A549 (cell line): ENCODE measurements around the gene KLF2. TPM values are rescaled to one million over a fixed set of nuclear protein-coding genes. Genes with fewer than 3 reads are reported as not detected.

Experiments used
- ATAC-seq, 2 experiments: fragments of 200-7000 bp in 1 of 2; fragments of >200 bp in 1 of 2; cut with Nextera tagmentation in 1 of 2; cut with Tn5 transposase in 1 of 2; 3 replicates each; pipeline versions ENCODE4 v1.8.0 to v1.9.1; 2018 to 2020; ENCODE audit warnings: mild to moderate bottlenecking in 1 of 2, moderate library complexity in 1 of 2
- CTCF ChIA-PET: fragments of 300-600 bp; sonication (Branson Sonifier 250); formaldehyde crosslinking; extraction: SDS; loops from one replicate; lab custom pipeline; 2021; ENCODE audit warnings: antibody characterized with exemption, inconsistent platforms; lab: Yijun Ruan, JAX
- POLR2A ChIA-PET: fragments of 350-600 bp; formaldehyde crosslinking; extraction: SDS; loops from one replicate; lab custom pipeline; 2021; ENCODE audit warnings: antibody characterized with exemption, inconsistent platforms; lab: Yijun Ruan, JAX
- DNase-seq, 2 experiments: peaks; one replicate each; pipeline versions ENCODE4 v3.0.0 to v3.0.0-alpha.2; 2011 to 2016; ENCODE audit warnings: low read depth in 1 of 2, low spot score in 1 of 2
- FAIRE-seq: peaks from 2 replicates; lab custom pipeline; 2011; peaks lifted over from hg19 to GRCh38; lab: Jason Lieb, UNC
- H3K27ac ChIP-seq, 2 experiments: fragments of >200 bp; sonication (Bioruptor Twin); formaldehyde crosslinking; 3 replicates each; pipeline ENCODE4 v1.5.1; 2016 to 2017
- H3K4me1 ChIP-seq: fragments of >200 bp; sonication (Bioruptor Twin); formaldehyde crosslinking; 3 replicates; pipeline ENCODE4 v1.6.1; 2016
- H3K4me2 ChIP-seq: fragments of >200 bp; sonication (Bioruptor Twin); formaldehyde crosslinking; 3 replicates; pipeline ENCODE4 v1.6.1; 2016
- H3K4me3 ChIP-seq: fragments of >200 bp; sonication (Bioruptor Twin); formaldehyde crosslinking; 3 replicates; pipeline ENCODE4 v1.5.1; 2016
- H3K9me3 ChIP-seq: fragments of >200 bp; sonication (Bioruptor Twin); formaldehyde crosslinking; 3 replicates; pipeline ENCODE4 v1.6.1; 2016
- BHLHE40 ChIP-seq: IDR thresholded peaks from 2 replicates; pipeline ENCODE4 v1.6.1; 2012; ENCODE audit warnings: low read depth, low read length, inconsistent platforms
- CBX2 ChIP-seq: fragments of 200-600 bp; sonication (generic); IDR thresholded peaks from 2 replicates; pipeline ENCODE4 v1.6.1; 2016; ENCODE audit warnings: low read depth, mild to moderate bottlenecking, borderline replicate concordance
- CHD2 ChIP-seq: fragments of 150-350 bp; IDR thresholded peaks from 2 replicates; pipeline ENCODE4 v1.6.1; 2014; ENCODE audit warnings: low read length; ENCODE audit not compliant: partially characterized antibody
- CHD4 ChIP-seq: fragments of 200-600 bp; sonication (generic); IDR thresholded peaks from 2 replicates; pipeline ENCODE4 v1.6.1; 2016; ENCODE audit warnings: antibody characterized with exemption, mild to moderate bottlenecking, borderline replicate concordance
- E2F6 ChIP-seq: IDR thresholded peaks from 2 replicates; pipeline ENCODE4 v1.6.1; 2012; ENCODE audit warnings: low read depth, borderline replicate concordance
- EHMT2 ChIP-seq: fragments of 200-600 bp; sonication (generic); IDR thresholded peaks from 2 replicates; pipeline ENCODE4 v1.6.1; 2016; ENCODE audit warnings: antibody characterized with exemption, low read depth, mild to moderate bottlenecking, moderate library complexity
- ESRRA ChIP-seq: fragments of 150-350 bp; IDR thresholded peaks from 2 replicates; pipeline ENCODE4 v1.6.1; 2014; ENCODE audit warnings: mild to moderate bottlenecking, low read length, borderline replicate concordance
- FOSL2 ChIP-seq, 2 experiments: fragments of 450-650 bp in 1 of 2; fragments of >200 bp in 1 of 2; sonication (Bioruptor Twin) in 1 of 2; formaldehyde crosslinking; IDR thresholded peaks; 2 replicates each; pipeline versions ENCODE4 v1.5.0 to v1.6.1; 2016 to 2020; ENCODE audit warnings: mild to moderate bottlenecking in 1 of 2, moderate library complexity in 1 of 2
- HDAC2 ChIP-seq: fragments of 200-600 bp; sonication (generic); IDR thresholded peaks from 2 replicates; pipeline ENCODE4 v1.6.1; 2016
- HMGXB4 ChIP-seq: fragments of 250-450 bp; sonication (Bioruptor Pico); IDR thresholded peaks from 2 replicates; pipeline ENCODE4 v1.5.0; 2021; ENCODE audit warnings: mild to moderate bottlenecking, moderate library complexity, borderline replicate concordance
- JUNB ChIP-seq: fragments of >200 bp; sonication (Bioruptor Twin); formaldehyde crosslinking; IDR thresholded peaks from 2 replicates; pipeline ENCODE4 v1.6.1; 2016
- KDM1A ChIP-seq: fragments of 200-600 bp; sonication (generic); IDR thresholded peaks from 2 replicates; pipeline ENCODE4 v1.6.1; 2016; ENCODE audit warnings: low read depth, mild to moderate bottlenecking
- NR3C1 ChIP-seq: fragments of >200 bp; sonication (Bioruptor Twin); formaldehyde crosslinking; IDR thresholded peaks from 3 replicates; pipeline ENCODE4 v1.6.1; 2017
- PHF8 ChIP-seq: fragments of 200-600 bp; sonication (generic); IDR thresholded peaks from 2 replicates; pipeline ENCODE4 v1.6.1; 2016; ENCODE audit warnings: low read depth, mild to moderate bottlenecking, antibody characterized with exemption, moderate library complexity, borderline replicate concordance
- RARB ChIP-seq: fragments of 250-450 bp; sonication (Bioruptor Pico); IDR thresholded peaks from 2 replicates; pipeline ENCODE4 v1.8.0; 2021; ENCODE audit warnings: mild to moderate bottlenecking, moderate library complexity
- TP53 ChIP-seq: fragments of 250-450 bp; sonication (Bioruptor Pico); IDR thresholded peaks from 2 replicates; pipeline ENCODE4 v1.5.0; 2021; ENCODE audit warnings: mild to moderate bottlenecking, moderate library complexity
- ZC3H11A ChIP-seq: fragments of 450-650 bp; IDR thresholded peaks from 2 replicates; pipeline ENCODE4 v1.6.1; 2014; ENCODE audit warnings: antibody characterized with exemption, mild to moderate bottlenecking
- ZNF302 ChIP-seq: fragments of 250-450 bp; sonication (Bioruptor Pico); IDR thresholded peaks from 2 replicates; pipeline ENCODE4 v1.9.0; 2021; ENCODE audit warnings: inconsistent platforms, mild to moderate bottlenecking, moderate library complexity
- WGBS: methylation state at CpG from one replicate; pipeline ENCODE4 v1.1.6; 2017; ENCODE audit errors: missing lambda C conversion rate; 5-methylcytosine and 5-hydroxymethylcytosine counted together
- polyA plus RNA-seq, 4 experiments: library from polyadenylated mRNA; depleted of rRNA in 3 of 4; stranded (reverse); fragments of >200 nt; fragmentation: RNase III in 1 of 4; extraction: RNeasy Plus Mini Kit Qiagen cat#74134 plus additional on column Dnase treatment in 1 of 4; gene quantifications; 2 replicates in 3 of 4; 3 replicates in 1 of 4; pipeline ENCODE4 v1.2.3, GENCODE V29; 2011 to 2017
- TF ChIP-seq, protein P1 (sequence below): IDR thresholded peaks from 2 replicates; pipeline ENCODE4 v1.6.1; 2012
- TF ChIP-seq, protein P2 (sequence below): fragments of 150-350 bp; IDR thresholded peaks from 2 replicates; pipeline ENCODE4 v1.6.1; 2014; ENCODE audit warnings: low read depth, mild to moderate bottlenecking, low read length

KLF2 gene
- polyA plus RNA-seq, 2 of the 4 experiments (the other 2 are of a cell fraction) = 3.4 to 6.9 TPM

GRCh38 chr19:16373989-16374388 lies 49.4 kb downstream of the KLF2 start:
- TF ChIP-seq KDM1A (no peak), E2F6 (no peak), NR3C1 (no peak), CBX2 (no peak), CHD2 (no peak), ESRRA (no peak), HDAC2 (no peak), TP53 (CRISPR knock-in tag) (no peak), PHF8 (no peak)
- TF ChIP-seq, protein P1, sequence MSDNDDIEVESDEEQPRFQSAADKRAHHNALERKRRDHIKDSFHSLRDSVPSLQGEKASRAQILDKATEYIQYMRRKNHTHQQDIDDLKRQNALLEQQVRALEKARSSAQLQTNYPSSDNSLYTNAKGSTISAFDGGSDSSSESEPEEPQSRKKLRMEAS = no peak
- FAIRE-seq (no peak), ATAC-seq (no peak), DNase-seq (no peak)
- Histone ChIP-seq H3K27ac (no peak overlapping the region), H3K4me3 (no peak overlapping the region), H3K4me2 (no peak overlapping the region), H3K9me3 (no peaks in the 10 kb centered on the region), H3K4me1 (peaks cover 9% of the 10 kb centered on the region)
- 74% methylated on average over 7 of the region's 8 CpGs for WGBS
- ChIA-PET POLR2A (no interaction called here), CTCF (interaction anchor here (1.1 to 3.7 kb wide), 2 partner anchors 127 to 744 kb away, joined by 3 to 16 read pairs; no protein-coding TSS in a partner anchor)

GRCh38 chr19:16374436-16374835 lies 49.8 kb downstream of the KLF2 start:
- ChIA-PET POLR2A (no interaction called here), CTCF (interaction anchor here (1.1 to 3.7 kb wide), 2 partner anchors 128 to 745 kb away, joined by 3 to 16 read pairs; no protein-coding TSS in a partner anchor)
- TF ChIP-seq ZNF302 (no peak), PHF8 (no peak), ESRRA (no peak), CBX2 (no peak), CHD2 (no peak), JUNB (no peak), RARB (CRISPR knock-in tag) (no peak), FOSL2 (IDR thresholded peaks at IDR 0.05) (no peak), FOSL2 (CRISPR knock-in tag; IDR thresholded peaks at IDR 0.05) (no peak), ZC3H11A (no peak), EHMT2 (no peak), HDAC2 (no peak), BHLHE40 (no peak), HMGXB4 (CRISPR knock-in tag) (no peak), E2F6 (no peak), CHD4 (no peak)
- TF ChIP-seq, protein P2, sequence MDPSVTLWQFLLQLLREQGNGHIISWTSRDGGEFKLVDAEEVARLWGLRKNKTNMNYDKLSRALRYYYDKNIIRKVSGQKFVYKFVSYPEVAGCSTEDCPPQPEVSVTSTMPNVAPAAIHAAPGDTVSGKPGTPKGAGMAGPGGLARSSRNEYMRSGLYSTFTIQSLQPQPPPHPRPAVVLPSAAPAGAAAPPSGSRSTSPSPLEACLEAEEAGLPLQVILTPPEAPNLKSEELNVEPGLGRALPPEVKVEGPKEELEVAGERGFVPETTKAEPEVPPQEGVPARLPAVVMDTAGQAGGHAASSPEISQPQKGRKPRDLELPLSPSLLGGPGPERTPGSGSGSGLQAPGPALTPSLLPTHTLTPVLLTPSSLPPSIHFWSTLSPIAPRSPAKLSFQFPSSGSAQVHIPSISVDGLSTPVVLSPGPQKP = no peak
- TF ChIP-seq, all 56 proteins: peak for 0
- ATAC-seq = no peak
- no peak overlapping the region for H3K4me3 ChIP-seq
- peaks cover 9% of the 10 kb centered on the region for H3K4me1 ChIP-seq
- FAIRE-seq = no peak
- WGBS = 92% methylated on average over 13 of the region's 13 CpGs
- H3K9me3 ChIP-seq = no peaks in the 10 kb centered on the region
- H3K27ac ChIP-seq = no peak overlapping the region
- DNase-seq = no peak
- no peak overlapping the region for H3K4me2 ChIP-seq
